Measurements from ENCODE around the gene IMMP2L.

- TF ChIP-seq EZH2phosphoT487 (IDR thresholded peaks at IDR 0.05; ENCODE audit: insufficient read depth, low read depth) = no peak
- TF ChIP-seq EZH2 (IDR thresholded peaks at IDR 0.05; ENCODE audit: insufficient read depth, poor library complexity, severe bottlenecking) = no peak
Measured at GRCh38 chr7:111031916-111032315, 530.4 kb downstream of the IMMP2L start.

Data from GM23248 (cell line).